ENCODE data around the gene PAM.
"Not testable (repeated sequence)": the region's sequence is repeated elsewhere in the genome, so short reads cannot be mapped to it uniquely, and the experiment has no call there.

Gene PAM

GRCh38 chr5:103010168-103010567 lies 255.1 kb downstream of the PAM start:
- DNase-seq = no peak

DNA sequence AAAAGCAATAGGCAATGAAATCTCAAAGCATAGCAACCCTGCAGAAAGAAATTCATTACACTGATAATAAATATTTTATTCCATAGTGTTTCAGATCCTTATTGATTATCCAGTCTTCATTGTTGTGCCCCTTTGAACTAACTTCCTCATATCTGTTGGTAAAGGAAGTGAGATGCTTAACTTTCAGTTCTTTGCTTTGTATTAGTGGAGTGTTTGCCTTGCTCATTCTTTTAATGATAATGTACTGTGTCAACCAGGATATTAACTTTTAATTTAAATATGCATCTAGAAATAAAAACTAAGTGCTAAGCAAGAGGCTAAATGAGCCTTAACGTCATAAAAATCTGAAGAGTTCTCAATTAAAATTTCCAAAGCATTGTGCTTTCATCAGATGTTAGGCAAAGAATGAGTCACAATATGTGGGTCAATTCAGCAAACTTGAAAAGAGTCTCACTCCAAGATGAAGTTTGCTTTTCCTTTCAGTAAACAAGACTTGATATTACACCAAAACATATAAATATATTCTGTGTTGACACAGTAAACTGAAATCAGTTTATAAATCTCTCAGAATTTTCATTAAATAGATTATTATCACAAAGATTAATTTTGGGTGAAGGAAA lies 258.9 kb downstream of the PAM start:
- no peak for DNase-seq

DNA sequence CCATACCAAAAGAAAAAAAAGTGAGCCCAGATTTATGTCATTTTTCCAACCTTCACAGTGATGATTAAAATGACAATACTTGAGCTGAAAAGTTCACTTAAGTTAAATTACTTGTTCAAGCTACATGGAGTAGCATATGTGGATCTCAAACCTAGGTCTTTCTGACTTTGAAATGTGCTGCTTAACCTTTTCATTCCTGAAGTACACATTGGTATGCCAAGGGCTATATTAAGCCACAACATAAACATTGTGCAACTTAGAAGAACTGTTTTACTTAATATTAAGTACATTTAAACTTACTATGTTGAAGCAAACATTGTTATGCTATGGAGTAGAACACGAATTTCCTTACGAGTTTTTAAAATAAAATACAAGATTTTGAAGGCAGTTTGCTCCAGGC lies 259.9 kb downstream of the PAM start:
- DNase-seq = no peak

GRCh38 chr5:103016167-103016566 lies 261.1 kb downstream of the PAM start:
- no peak for DNase-seq

GRCh38 chr5:103019804-103020203 lies 264.7 kb downstream of the PAM start:
- DNase-seq = no peak

GRCh38 chr5:103021314-103021713 lies 266.2 kb downstream of the PAM start:
- DNase-seq = no peak

GRCh38 chr5:103027267-103027666 lies 272.2 kb downstream of the PAM start:
- DNase-seq = no peak

DNA sequence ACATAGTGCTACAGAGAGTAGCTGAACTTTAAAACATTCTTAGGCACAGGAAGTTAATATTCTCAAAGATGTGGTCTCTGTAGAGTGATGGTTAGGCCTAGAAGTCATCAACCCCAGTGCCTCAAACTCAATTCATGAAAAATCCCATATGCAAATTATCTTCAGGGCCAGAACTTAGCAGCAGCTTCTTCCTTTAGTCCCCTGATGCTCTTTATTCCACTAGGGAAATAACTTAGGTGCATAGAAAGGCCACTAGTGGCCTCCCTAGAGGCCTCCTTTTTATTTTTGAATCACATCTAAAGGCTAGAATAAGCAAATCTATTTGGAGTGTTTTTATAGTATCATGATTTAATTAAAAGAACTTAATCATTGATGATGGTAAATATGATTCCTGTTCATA lies 276.5 kb downstream of the PAM start:
- no peak for DNase-seq

DNA sequence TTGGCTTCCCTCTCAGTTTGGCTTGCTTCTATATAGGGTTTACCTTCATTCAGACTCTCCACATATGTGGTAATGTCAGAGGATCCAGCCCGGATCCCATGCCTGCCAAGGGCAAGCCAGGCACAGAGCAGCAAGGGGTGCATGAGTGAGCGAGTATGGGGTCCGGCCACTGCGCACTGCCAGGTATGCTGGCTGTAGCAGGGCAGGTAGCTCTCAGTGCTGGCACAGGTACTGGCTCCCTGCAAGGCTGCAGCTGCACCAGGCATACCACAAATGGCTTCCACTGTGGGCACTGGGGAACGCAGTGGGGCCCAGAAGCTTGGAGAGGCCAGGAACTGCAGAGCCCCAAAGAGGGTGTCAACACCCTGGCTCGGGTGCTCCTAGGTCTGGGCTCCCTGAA lies 278.6 kb downstream of the PAM start:
- DNase-seq = no peak

GRCh38 chr5:103034662-103035392 lies 279.7 kb downstream of the PAM start:
- no peak for DNase-seq

DNA sequence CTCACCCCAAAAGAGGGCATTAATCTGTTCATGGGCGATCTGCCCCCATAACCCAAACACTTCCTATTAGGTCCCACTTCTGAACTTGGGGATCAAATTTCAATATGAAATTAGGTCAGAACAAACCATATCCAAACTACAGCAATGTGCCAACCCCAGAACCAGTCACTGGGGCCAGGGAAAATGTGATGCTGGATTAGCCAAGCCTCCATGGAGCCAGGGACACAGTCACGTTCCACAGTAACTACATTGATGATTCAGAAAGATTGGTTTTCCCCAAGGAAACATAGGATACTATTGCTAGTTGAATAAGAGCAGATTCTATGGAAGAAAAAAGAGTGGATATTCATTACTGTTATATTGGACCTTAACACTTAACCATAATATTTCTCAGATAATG lies 280.6 kb downstream of the PAM start:
- no peak for DNase-seq

DNA sequence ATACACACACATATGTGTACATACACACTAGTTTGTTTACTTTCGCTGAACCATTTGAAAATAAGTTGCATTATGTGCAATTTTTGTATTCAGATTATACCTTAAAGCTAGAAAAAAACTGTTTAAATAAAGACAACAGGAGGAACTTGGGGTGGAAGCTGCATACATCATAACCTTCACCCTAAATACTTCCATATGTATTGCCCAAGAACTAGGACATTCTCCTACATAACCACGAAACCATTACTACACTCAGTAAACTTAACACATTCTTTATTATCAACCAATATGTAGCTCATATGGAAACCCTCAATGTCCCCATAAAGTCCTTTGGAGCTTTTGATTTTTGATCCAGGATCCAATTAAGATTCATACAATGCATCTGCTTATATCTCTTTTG lies 281.5 kb downstream of the PAM start:
- no peak for DNase-seq

GRCh38 chr5:103037673-103038455 lies 282.8 kb downstream of the PAM start:
- no peak for DNase-seq

DNA sequence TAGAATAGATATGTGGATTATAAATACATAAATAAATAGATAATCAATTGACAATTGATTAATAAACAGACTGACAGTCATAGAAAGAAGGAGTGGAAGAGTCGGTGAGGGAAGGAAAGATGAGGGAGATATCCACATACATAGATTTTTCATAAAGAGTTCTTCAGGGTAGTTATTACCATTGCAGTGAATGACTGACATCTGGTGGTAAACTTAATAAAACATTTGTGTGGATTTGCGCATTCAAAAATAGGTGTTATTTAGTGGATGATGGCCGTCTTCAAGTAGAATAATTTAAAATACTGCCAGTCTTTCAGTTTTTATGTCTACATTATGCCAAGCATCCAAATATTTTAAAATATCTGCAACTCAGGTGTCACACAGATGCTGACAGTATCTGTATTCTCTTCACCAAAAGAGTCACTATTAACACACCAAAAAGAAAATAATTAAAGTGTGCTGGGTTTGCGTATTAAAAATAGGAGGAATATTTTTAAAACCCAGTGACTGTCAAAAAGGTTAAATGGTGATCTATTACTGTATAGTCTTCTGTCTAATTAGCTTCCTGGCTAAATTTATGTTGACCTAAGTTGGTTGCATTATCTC lies 286.1 kb downstream of the PAM start:
- no peak for DNase-seq

GRCh38 chr5:103046706-103047105 lies 291.6 kb downstream of the PAM start:
- not testable (repeated sequence) for DNase-seq

- DNase-seq = no peak
These were observed 302.4 kb downstream of the PAM start for GRCh38 chr5:103057208-103058130.

GRCh38 chr5:103059525-103059924 lies 304.4 kb downstream of the PAM start:
- DNase-seq = no peak

DNA sequence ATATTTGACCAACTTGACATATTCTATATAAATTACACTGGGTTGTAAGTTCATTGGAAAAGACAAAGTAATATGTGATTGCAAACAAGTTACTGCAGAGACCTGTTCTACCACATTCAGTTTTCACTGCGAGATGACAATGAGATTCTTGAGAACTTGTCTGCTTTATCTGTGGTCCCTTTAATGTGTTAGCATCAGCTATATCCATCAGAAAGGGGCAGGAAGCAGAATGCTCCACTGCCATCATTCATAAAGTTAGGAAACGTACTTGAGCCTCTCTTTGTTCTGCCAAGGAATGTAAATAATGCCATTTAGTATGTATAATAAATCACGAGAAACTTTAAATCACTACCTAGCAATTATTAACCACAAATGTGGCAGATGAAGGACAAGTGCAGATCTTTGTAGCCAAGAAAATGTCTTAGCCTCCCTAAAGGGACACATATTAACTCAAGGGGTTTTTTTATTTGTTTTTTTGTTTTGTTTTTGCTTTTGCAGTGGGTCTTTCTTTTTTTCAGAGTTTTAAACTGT lies 305.4 kb downstream of the PAM start:
- no peak for DNase-seq

DNA sequence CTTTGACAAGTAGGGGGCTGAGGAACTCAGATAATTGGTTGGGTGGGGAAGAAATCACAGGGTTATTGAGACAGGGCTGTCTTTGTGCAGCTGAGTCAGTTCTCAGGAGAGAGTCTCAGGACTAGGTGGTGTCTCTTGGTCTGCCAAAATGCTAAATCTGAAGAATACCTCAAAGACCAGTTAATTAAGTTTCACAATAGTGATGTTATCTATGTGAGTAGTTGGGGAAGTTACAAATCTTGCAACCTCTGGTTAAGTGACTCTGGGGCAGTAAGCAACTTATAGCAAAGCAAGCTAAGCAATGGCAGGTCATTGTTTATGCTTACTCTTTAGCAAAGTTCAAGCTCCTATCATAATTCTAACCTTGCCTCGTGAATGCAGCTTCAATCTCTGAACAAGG lies 311.2 kb downstream of the PAM start:
- DNase-seq = no peak

DNA sequence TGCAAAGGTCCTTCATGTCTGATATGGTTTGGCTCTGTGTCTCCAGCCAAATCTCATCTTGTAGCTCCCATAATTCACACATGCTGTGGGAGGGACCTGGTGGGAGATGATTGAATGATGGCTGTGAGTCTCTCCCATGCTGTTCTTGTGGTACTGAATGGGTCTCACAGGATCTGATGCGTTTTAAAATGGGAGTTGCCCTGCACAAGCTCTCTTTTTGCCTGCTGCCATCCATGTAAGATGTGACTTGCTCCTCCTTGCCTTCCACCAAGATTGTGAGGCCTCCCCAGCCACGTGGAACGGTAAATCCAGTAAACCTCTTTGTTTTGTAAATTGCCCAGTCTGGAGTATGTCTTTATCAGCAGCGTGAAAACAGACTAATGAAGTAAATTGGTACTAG lies 318.4 kb downstream of the PAM start:
- DNase-seq = not testable (repeated sequence)

DNA sequence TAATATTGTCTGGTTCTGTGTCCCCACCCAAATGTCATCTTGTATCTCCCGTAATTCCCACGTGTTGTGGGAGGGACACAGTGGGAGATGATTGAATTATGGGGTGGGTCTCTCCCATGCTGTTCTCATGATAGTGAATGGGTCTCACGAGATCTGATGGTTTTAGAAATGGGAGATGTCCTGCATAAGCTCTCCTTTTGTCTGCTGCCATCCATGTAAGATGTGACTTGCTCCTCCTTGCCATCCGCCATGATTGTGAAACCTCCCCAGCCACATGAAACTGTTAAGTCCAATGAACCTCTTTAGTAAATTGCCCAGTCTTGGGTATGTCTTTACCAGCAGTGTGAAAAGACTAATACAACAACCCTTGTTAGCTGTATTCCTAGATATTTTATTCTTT lies 320.3 kb downstream of the PAM start:
- no peak for DNase-seq

All from right hindlimb (tissue), 1 donor.